A549 (cell line): Measurements from ENCODE around the gene HRH1. TPM values are rescaled to one million over a fixed set of nuclear protein-coding genes. Genes with fewer than 3 reads are reported as not detected.

Source experiments
- ATAC-seq, 2 experiments: fragments of 200-7000 bp in 1 of 2; fragments of >200 bp in 1 of 2; cut with Nextera tagmentation in 1 of 2; cut with Tn5 transposase in 1 of 2; 3 replicates each; pipeline versions ENCODE4 v1.8.0 to v1.9.1; 2018 to 2020; ENCODE audit warnings: mild to moderate bottlenecking in 1 of 2, moderate library complexity in 1 of 2
- CTCF ChIA-PET: fragments of 300-600 bp; sonication (Branson Sonifier 250); formaldehyde crosslinking; extraction: SDS; loops from one replicate; lab custom pipeline; 2021; ENCODE audit warnings: antibody characterized with exemption, inconsistent platforms; lab: Yijun Ruan, JAX
- POLR2A ChIA-PET: fragments of 350-600 bp; formaldehyde crosslinking; extraction: SDS; loops from one replicate; lab custom pipeline; 2021; ENCODE audit warnings: antibody characterized with exemption, inconsistent platforms; lab: Yijun Ruan, JAX
- DNase-seq, 2 experiments: peaks; one replicate each; pipeline versions ENCODE4 v3.0.0 to v3.0.0-alpha.2; 2011 to 2016; ENCODE audit warnings: low read depth in 1 of 2, low spot score in 1 of 2
- FAIRE-seq: peaks from 2 replicates; lab custom pipeline; 2011; peaks lifted over from hg19 to GRCh38; lab: Jason Lieb, UNC
- H3K27ac ChIP-seq, 2 experiments: fragments of >200 bp; sonication (Bioruptor Twin); formaldehyde crosslinking; 3 replicates each; pipeline ENCODE4 v1.5.1; 2016 to 2017
- H3K4me1 ChIP-seq: fragments of >200 bp; sonication (Bioruptor Twin); formaldehyde crosslinking; 3 replicates; pipeline ENCODE4 v1.6.1; 2016
- H3K4me2 ChIP-seq: fragments of >200 bp; sonication (Bioruptor Twin); formaldehyde crosslinking; 3 replicates; pipeline ENCODE4 v1.6.1; 2016
- H3K4me3 ChIP-seq: fragments of >200 bp; sonication (Bioruptor Twin); formaldehyde crosslinking; 3 replicates; pipeline ENCODE4 v1.5.1; 2016
- H3K9me3 ChIP-seq: fragments of >200 bp; sonication (Bioruptor Twin); formaldehyde crosslinking; 3 replicates; pipeline ENCODE4 v1.6.1; 2016
- BHLHE40 ChIP-seq: IDR thresholded peaks from 2 replicates; pipeline ENCODE4 v1.6.1; 2012; ENCODE audit warnings: low read depth, low read length, inconsistent platforms
- CBX2 ChIP-seq: fragments of 200-600 bp; sonication (generic); IDR thresholded peaks from 2 replicates; pipeline ENCODE4 v1.6.1; 2016; ENCODE audit warnings: low read depth, mild to moderate bottlenecking, borderline replicate concordance
- CBX8 ChIP-seq: fragments of 200-600 bp; sonication (generic); IDR thresholded peaks from 2 replicates; pipeline ENCODE4 v1.6.1; 2016
- CEBPB ChIP-seq, 2 experiments: fragments of >200 bp in 1 of 2; sonication (Bioruptor Twin) in 1 of 2; formaldehyde crosslinking in 1 of 2; IDR thresholded peaks; 2 replicates each; pipeline ENCODE4 v1.6.1; 2012 to 2016
- CHD2 ChIP-seq: fragments of 150-350 bp; IDR thresholded peaks from 2 replicates; pipeline ENCODE4 v1.6.1; 2014; ENCODE audit warnings: low read length; ENCODE audit not compliant: partially characterized antibody
- EHF ChIP-seq: fragments of 250-450 bp; sonication (Bioruptor Pico); IDR thresholded peaks from 2 replicates; pipeline ENCODE4 v1.5.0; 2020; ENCODE audit warnings: mild to moderate bottlenecking
- EHMT2 ChIP-seq: fragments of 200-600 bp; sonication (generic); IDR thresholded peaks from 2 replicates; pipeline ENCODE4 v1.6.1; 2016; ENCODE audit warnings: antibody characterized with exemption, low read depth, mild to moderate bottlenecking, moderate library complexity
- EP300 ChIP-seq, 2 experiments: fragments of >200 bp; sonication (Bioruptor Twin); formaldehyde crosslinking; IDR thresholded peaks; 2 replicates in 1 of 2; 3 replicates in 1 of 2; pipeline ENCODE4 v1.6.1; 2016 to 2017
- FOSL2 ChIP-seq, 2 experiments: fragments of 450-650 bp in 1 of 2; fragments of >200 bp in 1 of 2; sonication (Bioruptor Twin) in 1 of 2; formaldehyde crosslinking; IDR thresholded peaks; 2 replicates each; pipeline versions ENCODE4 v1.5.0 to v1.6.1; 2016 to 2020; ENCODE audit warnings: mild to moderate bottlenecking in 1 of 2, moderate library complexity in 1 of 2
- FOXS1 ChIP-seq: fragments of 250-450 bp; sonication (Bioruptor Pico); IDR thresholded peaks from 2 replicates; pipeline ENCODE4 v1.5.0; 2020; ENCODE audit warnings: mild to moderate bottlenecking, moderate library complexity
- GATA3 ChIP-seq: IDR thresholded peaks from 2 replicates; pipeline ENCODE4 v1.6.1; 2012; ENCODE audit warnings: borderline replicate concordance
- HDAC2 ChIP-seq: fragments of 200-600 bp; sonication (generic); IDR thresholded peaks from 2 replicates; pipeline ENCODE4 v1.6.1; 2016
- HOXB5 ChIP-seq: fragments of 250-450 bp; sonication (Bioruptor Pico); IDR thresholded peaks from 2 replicates; pipeline ENCODE4 v1.5.0; 2020; ENCODE audit warnings: mild to moderate bottlenecking, moderate library complexity
- JUN ChIP-seq, 2 experiments: fragments of >200 bp; sonication (Bioruptor Twin); formaldehyde crosslinking; IDR thresholded peaks; 2 replicates in 1 of 2; 3 replicates in 1 of 2; pipeline ENCODE4 v1.6.1; 2016 to 2017
- KDM5A ChIP-seq: fragments of 200-600 bp; sonication (generic); IDR thresholded peaks from 2 replicates; pipeline ENCODE4 v1.6.1; 2016; ENCODE audit warnings: antibody characterized with exemption, mild to moderate bottlenecking
- MAZ ChIP-seq: fragments of 150-350 bp; IDR thresholded peaks from 2 replicates; pipeline ENCODE4 v1.6.1; 2014; ENCODE audit warnings: antibody characterized with exemption, low read depth, low read length, borderline replicate concordance
- MYC ChIP-seq: IDR thresholded peaks from 2 replicates; pipeline ENCODE4 v1.6.1; 2012; ENCODE audit warnings: mild to moderate bottlenecking, inconsistent platforms, low read length, improper control_type of control experiment, borderline replicate concordance
- NFE2L2 ChIP-seq: fragments of 150-350 bp; conservative IDR thresholded peaks from 2 replicates; pipeline ENCODE4 v1.6.1; 2014; ENCODE audit warnings: low read length
- NPAS2 ChIP-seq: fragments of 250-450 bp; sonication (Bioruptor Pico); IDR thresholded peaks from 2 replicates; pipeline ENCODE4 v1.8.0; 2022; ENCODE audit warnings: mild to moderate bottlenecking, moderate library complexity, borderline replicate concordance
- NR3C1 ChIP-seq: fragments of >200 bp; sonication (Bioruptor Twin); formaldehyde crosslinking; IDR thresholded peaks from 3 replicates; pipeline ENCODE4 v1.6.1; 2017
- PHF8 ChIP-seq: fragments of 200-600 bp; sonication (generic); IDR thresholded peaks from 2 replicates; pipeline ENCODE4 v1.6.1; 2016; ENCODE audit warnings: low read depth, mild to moderate bottlenecking, antibody characterized with exemption, moderate library complexity, borderline replicate concordance
- POLR2A ChIP-seq: IDR thresholded peaks from 2 replicates; pipeline ENCODE4 v1.6.1; 2012; ENCODE audit warnings: mild to moderate bottlenecking, low read length
- RCOR1 ChIP-seq: fragments of 150-350 bp; IDR thresholded peaks from 2 replicates; pipeline ENCODE4 v1.6.1; 2014; ENCODE audit warnings: antibody characterized with exemption, low read length, low read depth
- RFX5 ChIP-seq: fragments of 450-650 bp; IDR thresholded peaks from 2 replicates; pipeline ENCODE4 v1.7.1; 2014; ENCODE audit warnings: antibody characterized with exemption, mild to moderate bottlenecking, moderate library complexity
- RNF2 ChIP-seq: fragments of 200-600 bp; sonication (generic); IDR thresholded peaks from 2 replicates; pipeline ENCODE4 v1.6.1; 2016; ENCODE audit warnings: low read depth, mild to moderate bottlenecking, antibody characterized with exemption, moderate library complexity, borderline replicate concordance
- SREBF2 ChIP-seq: fragments of 450-650 bp; IDR thresholded peaks from 2 replicates; pipeline ENCODE4 v1.6.1; 2014; ENCODE audit warnings: mild to moderate bottlenecking, moderate library complexity
- TFCP2L1 ChIP-seq: fragments of 250-450 bp; sonication (Bioruptor Pico); IDR thresholded peaks from 2 replicates; pipeline ENCODE4 v1.5.0; 2021; ENCODE audit warnings: mild to moderate bottlenecking
- ZC3H11A ChIP-seq: fragments of 450-650 bp; IDR thresholded peaks from 2 replicates; pipeline ENCODE4 v1.6.1; 2014; ENCODE audit warnings: antibody characterized with exemption, mild to moderate bottlenecking
- ZFP36 ChIP-seq: fragments of 450-650 bp; IDR thresholded peaks from 2 replicates; pipeline ENCODE4 v1.6.1; 2014; ENCODE audit warnings: borderline replicate concordance; ENCODE audit not compliant: partially characterized antibody
- ZNF302 ChIP-seq: fragments of 250-450 bp; sonication (Bioruptor Pico); IDR thresholded peaks from 2 replicates; pipeline ENCODE4 v1.9.0; 2021; ENCODE audit warnings: inconsistent platforms, mild to moderate bottlenecking, moderate library complexity
- WGBS: methylation state at CpG from one replicate; pipeline ENCODE4 v1.1.6; 2017; ENCODE audit errors: missing lambda C conversion rate; 5-methylcytosine and 5-hydroxymethylcytosine counted together
- polyA plus RNA-seq, 4 experiments: library from polyadenylated mRNA; depleted of rRNA in 3 of 4; stranded (reverse); fragments of >200 nt; fragmentation: RNase III in 1 of 4; extraction: RNeasy Plus Mini Kit Qiagen cat#74134 plus additional on column Dnase treatment in 1 of 4; gene quantifications; 2 replicates in 3 of 4; 3 replicates in 1 of 4; pipeline ENCODE4 v1.2.3, GENCODE V29; 2011 to 2017
- TF ChIP-seq, protein P1 (sequence below): fragments of 250-450 bp; sonication (Bioruptor Pico); IDR thresholded peaks from 2 replicates; pipeline ENCODE4 v1.5.0; 2020; ENCODE audit warnings: low read depth, mild to moderate bottlenecking, moderate library complexity
- TF ChIP-seq, protein P2 (sequence below): fragments of >200 bp; sonication (Bioruptor Twin); formaldehyde crosslinking; IDR thresholded peaks from 2 replicates; pipeline ENCODE4 v1.6.1; 2016
- TF ChIP-seq, protein P3 (sequence below): IDR thresholded peaks from 2 replicates; pipeline ENCODE4 v1.6.1; 2012
- TF ChIP-seq, protein P4 (sequence below): fragments of 150-350 bp; IDR thresholded peaks from 2 replicates; pipeline ENCODE4 v1.6.1; 2014; ENCODE audit warnings: low read depth, mild to moderate bottlenecking, low read length

The HRH1 gene
- polyA plus RNA-seq, 2 of the 4 experiments (the other 2 are of a cell fraction) = 4.2 TPM

DNA sequence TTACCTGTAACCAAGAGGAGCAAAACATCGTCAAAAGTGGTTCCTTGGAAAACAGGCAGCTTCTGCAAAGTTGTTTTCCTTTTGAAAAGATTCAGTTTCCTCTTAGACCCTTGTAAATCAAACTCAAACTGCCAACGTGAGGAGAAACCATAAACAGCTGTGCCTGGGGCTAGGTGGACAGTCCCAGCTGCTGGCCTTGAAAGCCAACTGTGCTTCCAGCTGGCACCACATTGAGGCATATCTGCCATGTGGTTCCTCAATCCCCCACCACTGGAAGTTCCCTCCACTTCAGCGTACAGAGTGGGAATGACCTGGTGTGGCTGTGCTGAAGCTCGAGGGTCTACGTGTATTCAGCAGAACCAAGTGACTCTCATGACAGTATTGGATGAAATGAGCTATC, 40.9 kb downstream of the HRH1 start:
- no peak; a peak in 1 of 6 replicates for ATAC-seq
- Histone ChIP-seq H3K4me1 (peaks cover 18% of the 10 kb centered on the region), H3K4me2 (no peak overlapping the region; the same call in 1 of the 3 replicates), H3K4me3 (no peak overlapping the region), H3K9me3 (no peaks in the 10 kb centered on the region), H3K27ac (peak overlapping the region in 1 of 2 experiments; percentile 74; a peak in 2 of 6 replicates)
- DNase-seq = no peak
- TF ChIP-seq JUN (IDR thresholded peaks at IDR 0.05) (no peak), CEBPB (IDR thresholded peaks at IDR 0.05) (no peak), HOXB5 (CRISPR knock-in tag) (no peak), TFCP2L1 (CRISPR knock-in tag) (no peak), EP300 (IDR thresholded peaks at IDR 0.05) (no peak), EHMT2 (no peak), ZFP36 (no peak), BHLHE40 (no peak), RCOR1 (no peak), POLR2A (no peak), ZC3H11A (no peak), CHD2 (no peak), CBX8 (no peak), GATA3 (no peak), NFE2L2 (no peak), NR3C1 (no peak)
- TF ChIP-seq, protein P1, sequence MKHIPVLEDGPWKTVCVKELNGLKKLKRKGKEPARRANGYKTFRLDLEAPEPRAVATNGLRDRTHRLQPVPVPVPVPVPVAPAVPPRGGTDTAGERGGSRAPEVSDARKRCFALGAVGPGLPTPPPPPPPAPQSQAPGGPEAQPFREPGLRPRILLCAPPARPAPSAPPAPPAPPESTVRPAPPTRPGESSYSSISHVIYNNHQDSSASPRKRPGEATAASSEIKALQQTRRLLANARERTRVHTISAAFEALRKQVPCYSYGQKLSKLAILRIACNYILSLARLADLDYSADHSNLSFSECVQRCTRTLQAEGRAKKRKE (CRISPR knock-in tag) = no peak
- TF ChIP-seq, protein P2, sequence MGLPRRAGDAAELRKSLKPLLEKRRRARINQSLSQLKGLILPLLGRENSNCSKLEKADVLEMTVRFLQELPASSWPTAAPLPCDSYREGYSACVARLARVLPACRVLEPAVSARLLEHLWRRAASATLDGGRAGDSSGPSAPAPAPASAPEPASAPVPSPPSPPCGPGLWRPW = no peak
- TF ChIP-seq, protein P3, sequence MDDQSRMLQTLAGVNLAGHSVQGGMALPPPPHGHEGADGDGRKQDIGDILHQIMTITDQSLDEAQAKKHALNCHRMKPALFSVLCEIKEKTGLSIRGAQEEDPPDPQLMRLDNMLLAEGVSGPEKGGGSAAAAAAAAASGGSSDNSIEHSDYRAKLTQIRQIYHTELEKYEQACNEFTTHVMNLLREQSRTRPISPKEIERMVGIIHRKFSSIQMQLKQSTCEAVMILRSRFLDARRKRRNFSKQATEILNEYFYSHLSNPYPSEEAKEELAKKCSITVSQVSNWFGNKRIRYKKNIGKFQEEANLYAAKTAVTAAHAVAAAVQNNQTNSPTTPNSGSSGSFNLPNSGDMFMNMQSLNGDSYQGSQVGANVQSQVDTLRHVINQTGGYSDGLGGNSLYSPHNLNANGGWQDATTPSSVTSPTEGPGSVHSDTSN = no peak
- TF ChIP-seq, protein P4, sequence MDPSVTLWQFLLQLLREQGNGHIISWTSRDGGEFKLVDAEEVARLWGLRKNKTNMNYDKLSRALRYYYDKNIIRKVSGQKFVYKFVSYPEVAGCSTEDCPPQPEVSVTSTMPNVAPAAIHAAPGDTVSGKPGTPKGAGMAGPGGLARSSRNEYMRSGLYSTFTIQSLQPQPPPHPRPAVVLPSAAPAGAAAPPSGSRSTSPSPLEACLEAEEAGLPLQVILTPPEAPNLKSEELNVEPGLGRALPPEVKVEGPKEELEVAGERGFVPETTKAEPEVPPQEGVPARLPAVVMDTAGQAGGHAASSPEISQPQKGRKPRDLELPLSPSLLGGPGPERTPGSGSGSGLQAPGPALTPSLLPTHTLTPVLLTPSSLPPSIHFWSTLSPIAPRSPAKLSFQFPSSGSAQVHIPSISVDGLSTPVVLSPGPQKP = no peak
- CTCF ChIA-PET = interaction anchor here (0.8 to 7.1 kb wide), 6 partner anchors 11 to 140 kb away, joined by 3 to 43 read pairs (median 4); partner anchors contain the start of gene HRH1
- POLR2A ChIA-PET = no interaction called here
- WGBS = 80% methylated on average over 5 of the region's 5 CpGs
- FAIRE-seq = no peak

DNA sequence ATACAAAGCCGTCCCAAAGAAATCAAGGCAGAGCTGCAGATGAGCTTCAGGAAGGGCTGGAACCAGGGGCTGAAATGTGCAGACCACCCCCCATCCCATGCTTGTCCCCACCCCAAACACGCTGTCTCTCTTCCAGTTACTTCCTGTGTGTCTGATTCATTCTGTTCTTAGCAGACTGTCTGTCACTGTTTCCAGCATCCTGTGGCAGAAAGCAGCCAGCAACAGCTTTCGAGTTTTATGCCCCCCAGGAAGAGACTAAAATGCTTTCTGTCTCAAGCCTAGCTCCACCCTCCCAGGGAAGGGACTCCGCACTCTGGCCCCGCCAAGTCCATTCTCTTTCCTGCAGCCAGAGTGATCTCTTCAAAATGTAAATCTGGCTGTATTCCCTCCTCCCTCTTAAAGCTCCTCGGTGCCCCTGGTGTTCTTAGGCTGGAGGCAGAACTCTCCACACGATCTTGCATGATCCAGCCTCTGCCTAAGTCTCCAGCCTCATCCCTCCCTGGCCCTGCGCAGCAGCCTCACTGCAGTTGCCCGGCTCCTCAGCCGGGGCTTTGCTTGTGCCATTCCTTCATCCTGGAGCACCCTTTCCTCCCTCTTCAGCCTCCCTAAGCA, 41.5 kb downstream of the HRH1 start:
- ATAC-seq (peak; percentile 60 to 67), FAIRE-seq (no peak), DNase-seq (no peak)
- H3K27ac ChIP-seq = peak overlapping the region; percentile 51 to 74
- H3K4me3 ChIP-seq = no peak overlapping the region
- POLR2A ChIA-PET = interaction anchor here (0.5 kb wide), 1 partner anchor 113 kb away, joined by 3 read pairs; no protein-coding TSS in a partner anchor
- peaks cover 19% of the 10 kb centered on the region for H3K4me1 ChIP-seq
- TF ChIP-seq FOSL2 (IDR thresholded peaks at IDR 0.05) (no peak), FOSL2 (CRISPR knock-in tag; IDR thresholded peaks at IDR 0.05) (no peak), MAZ (no peak), RNF2 (no peak), PHF8 (no peak), CBX2 (no peak), FOXS1 (CRISPR knock-in tag) (no peak), TFCP2L1 (CRISPR knock-in tag) (no peak), RFX5 (no peak), ZFP36 (no peak), NPAS2 (CRISPR knock-in tag) (no peak), MYC (no peak), HDAC2 (no peak), NR3C1 (no peak), EHF (CRISPR knock-in tag) (no peak), KDM5A (no peak), SREBF2 (no peak), ZNF302 (CRISPR knock-in tag) (no peak), RCOR1 (no peak)
- TF ChIP-seq, protein P3 = no peak
- 55% methylated on average over 10 of the region's 10 CpGs for WGBS
- CTCF ChIA-PET = interaction anchor here (0.5 to 7.1 kb wide), 7 partner anchors 10 to 139 kb away, joined by 3 to 43 read pairs (median 3); partner anchors contain the start of gene HRH1
- no peaks in the 10 kb centered on the region for H3K9me3 ChIP-seq
- H3K4me2 ChIP-seq = peak overlapping the region; percentile 63
